HG03354 (cell line): ENCODE results near the gene TMEM125.

ENCODE experiments used
- ATAC-seq: cut with Tn5 transposase; IDR thresholded peaks from one replicate; pipeline ENCODE4 v1.9.1; 2021; ENCODE audit warnings: mild to moderate bottlenecking; ENCODE audit not compliant: unreplicated experiment, poor library complexity, severe bottlenecking

TMEM125 gene

DNA sequence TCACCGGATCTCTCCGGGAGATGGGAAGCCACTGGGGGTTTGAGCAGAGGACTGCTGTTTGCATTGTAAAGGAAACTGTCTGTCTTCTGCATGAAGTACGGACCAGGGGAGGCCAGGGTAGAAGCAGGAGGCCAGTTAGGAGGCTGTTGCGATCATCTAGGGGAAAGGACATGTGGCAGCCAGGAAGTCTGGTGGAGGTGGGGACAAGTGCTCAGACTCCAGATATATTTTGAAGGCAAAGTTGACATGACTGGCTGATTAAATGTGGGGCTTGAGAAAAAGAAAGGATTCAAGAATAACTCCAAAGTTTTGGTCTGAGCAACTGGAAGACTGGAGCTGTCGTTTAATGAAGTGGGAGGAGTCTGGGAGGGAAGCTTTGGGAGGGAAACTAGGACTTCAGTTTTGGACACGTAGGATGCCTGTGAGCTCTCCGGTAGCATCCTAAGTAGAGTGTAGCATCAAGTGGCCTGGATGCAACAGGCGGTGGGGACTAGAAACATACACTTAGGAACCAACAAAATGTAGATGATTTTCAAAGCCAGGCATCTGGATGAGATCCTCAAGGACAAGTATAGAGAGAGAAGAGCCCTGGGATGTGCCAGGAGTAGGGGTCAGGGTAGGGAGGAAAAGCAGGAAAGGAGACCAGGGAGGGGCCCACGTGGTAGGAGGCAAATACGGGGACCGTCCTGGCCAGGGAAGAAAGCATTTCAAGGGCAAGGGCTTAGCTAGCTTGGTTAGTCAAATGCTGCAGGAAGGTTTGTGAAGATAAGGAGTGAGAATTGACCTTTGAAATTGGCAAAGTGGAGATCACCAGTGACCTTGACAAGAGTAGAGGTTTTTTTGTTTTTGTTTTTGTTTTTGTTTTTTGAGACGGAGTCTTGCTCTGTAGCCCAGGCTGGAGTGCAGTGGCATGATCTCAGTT is 19.3 kb downstream of the TMEM125 start:
- ATAC-seq: no peak

DNA sequence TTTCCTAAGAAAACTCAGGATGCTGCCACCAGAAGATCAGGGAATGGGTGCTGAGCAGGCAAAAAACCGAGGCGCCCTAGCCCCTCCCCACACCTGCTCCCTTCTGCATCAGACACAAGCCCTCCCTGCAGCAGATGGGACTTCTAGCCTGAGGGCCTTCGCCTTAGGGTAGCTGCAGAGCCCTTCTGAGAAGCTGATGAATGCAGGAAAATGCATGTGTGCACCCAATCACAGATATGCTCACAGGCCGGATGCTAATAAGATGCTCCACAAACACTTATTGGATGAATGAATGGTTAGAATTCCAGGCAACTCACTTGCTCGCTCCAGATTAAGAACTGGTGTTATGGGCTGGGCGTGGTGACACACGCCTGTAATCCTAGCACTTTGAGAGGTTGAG is 22.4 kb downstream of the TMEM125 start:
- no peak for ATAC-seq

GRCh38 chr1:43292679-43293078 is 22.9 kb downstream of the TMEM125 start:
- ATAC-seq: no peak

GRCh38 chr1:43293176-43293575 is 23.4 kb downstream of the TMEM125 start:
- ATAC-seq: no peak

GRCh38 chr1:43293896-43294760 is 24.3 kb downstream of the TMEM125 start:
- no peak for ATAC-seq

GRCh38 chr1:43294761-43295160 is 25.0 kb downstream of the TMEM125 start:
- ATAC-seq: no peak

DNA sequence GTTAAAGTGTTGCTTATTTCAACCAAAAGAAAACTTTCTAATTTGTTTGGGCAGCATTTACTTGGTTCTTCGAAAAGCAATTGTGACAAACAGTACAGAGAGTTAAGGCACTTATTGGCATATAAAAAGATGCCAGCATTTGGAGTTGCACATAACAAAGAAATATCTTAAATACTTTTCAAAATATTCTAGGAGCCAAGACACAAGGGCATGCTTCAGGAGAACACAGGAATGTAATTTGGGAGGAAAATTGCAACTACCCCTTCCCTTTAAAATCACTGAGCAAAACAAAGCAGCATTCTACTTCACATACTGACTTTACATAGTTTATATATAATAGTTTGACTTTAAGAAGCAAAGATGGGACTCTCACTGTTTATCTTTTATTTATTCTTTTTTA is 26.4 kb downstream of the TMEM125 start:
- ATAC-seq: no peak

DNA sequence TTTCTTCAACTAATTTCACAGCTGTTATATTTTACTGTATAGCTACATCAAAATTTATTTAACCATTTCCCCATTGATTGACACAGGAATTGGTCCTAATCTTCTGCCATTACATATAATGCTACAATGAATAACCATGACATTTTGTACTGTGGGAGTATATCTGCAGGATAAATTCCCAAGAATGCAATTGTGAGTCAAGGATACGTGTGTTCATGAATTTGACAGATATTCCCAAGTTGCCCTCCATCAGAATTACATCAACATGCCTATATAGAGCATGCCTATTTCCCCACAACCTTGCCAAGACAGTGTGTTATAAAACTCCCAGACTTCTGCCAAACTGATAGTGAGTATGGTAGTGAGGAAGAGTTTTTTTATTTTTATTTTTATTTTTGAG is 28.3 kb downstream of the TMEM125 start:
- ATAC-seq: no peak

GRCh38 chr1:43299101-43299500 is 29.3 kb downstream of the TMEM125 start:
- no peak for ATAC-seq

DNA sequence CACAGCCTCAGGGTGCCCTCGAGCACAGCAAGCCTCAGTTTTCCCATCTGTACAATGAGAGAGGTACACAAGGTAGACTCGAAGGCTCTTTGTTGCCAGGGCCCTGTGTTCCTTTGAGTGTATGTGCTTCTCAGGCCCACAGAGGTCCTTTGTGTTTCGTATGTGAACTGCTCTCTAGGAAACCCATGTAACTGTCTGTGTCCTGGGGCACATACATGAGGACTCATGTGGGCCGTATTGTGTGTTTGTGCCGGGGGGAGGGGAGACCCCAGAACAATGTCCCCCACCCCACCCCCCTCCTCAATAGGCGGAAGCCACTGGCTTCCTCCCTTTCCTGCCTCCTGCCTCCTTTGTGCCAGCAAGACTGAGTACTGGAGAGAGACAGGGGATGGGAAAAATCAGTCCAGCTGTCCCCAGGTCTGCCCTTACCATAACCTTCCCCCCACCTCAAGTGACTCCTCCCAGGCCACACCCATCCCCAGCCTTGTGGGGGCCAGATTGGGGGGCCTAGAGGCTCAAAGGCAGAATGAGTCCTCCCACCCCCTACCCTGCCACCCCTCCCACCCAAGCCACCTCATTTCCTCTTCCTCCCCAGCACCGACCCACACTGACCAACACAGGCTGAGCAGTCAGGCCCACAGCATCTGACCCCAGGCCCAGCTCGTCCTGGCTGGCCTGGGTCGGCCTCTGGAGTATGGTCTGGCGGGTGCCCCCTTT is 30.8 kb downstream of the TMEM125 start, which contains the start of gene TIE1:
TIE1 (plus strand) TSS at position 605 of the 717 bp plus-strand sequence; CDS start at position 695, 90 bp downstream.
- no peak for ATAC-seq

DNA sequence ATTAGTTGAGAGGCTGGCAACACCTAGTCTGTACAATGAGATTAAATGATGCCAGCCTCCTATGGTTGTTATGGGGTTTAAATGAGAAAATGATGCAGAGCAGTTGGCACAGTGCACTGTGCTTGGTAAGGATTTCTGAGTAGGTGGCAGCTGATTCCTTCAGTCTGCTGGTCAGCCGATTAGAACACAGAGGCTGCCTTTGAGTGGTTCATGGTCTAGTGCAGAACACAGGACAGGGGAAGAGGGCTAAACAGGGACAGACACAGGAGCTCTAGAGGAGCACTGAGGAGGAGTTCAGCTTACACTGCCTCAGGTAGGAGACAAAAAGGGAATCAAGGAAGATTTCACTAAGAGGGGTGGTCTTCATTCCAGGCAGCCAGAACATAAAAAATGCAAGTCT is 32.4 kb downstream of the TMEM125 start:
- no peak for ATAC-seq

- ATAC-seq: no peak
These were observed 33.1 kb downstream of the TMEM125 start for GRCh38 chr1:43302721-43303470.

GRCh38 chr1:43303471-43304313 is 33.9 kb downstream of the TMEM125 start:
- no peak for ATAC-seq

DNA sequence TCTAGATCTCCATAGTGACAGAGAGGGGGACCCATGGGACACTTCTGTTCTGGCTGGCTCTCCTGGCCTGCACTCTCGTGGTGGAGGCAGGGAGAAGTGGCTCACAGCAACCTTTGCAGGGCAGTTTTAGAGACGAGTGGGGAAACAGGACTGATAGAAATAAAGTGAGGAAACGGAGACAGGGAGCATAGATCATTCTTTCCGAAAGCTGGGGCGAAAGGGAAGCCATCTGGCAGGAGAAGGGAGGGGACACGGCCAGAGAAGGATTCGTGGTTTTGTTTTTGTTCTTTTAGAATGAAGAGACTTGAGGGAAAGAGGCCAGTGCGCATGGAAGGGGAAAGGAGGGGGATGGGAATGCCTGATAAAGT is 34.5 kb downstream of the TMEM125 start:
- ATAC-seq: no peak

DNA sequence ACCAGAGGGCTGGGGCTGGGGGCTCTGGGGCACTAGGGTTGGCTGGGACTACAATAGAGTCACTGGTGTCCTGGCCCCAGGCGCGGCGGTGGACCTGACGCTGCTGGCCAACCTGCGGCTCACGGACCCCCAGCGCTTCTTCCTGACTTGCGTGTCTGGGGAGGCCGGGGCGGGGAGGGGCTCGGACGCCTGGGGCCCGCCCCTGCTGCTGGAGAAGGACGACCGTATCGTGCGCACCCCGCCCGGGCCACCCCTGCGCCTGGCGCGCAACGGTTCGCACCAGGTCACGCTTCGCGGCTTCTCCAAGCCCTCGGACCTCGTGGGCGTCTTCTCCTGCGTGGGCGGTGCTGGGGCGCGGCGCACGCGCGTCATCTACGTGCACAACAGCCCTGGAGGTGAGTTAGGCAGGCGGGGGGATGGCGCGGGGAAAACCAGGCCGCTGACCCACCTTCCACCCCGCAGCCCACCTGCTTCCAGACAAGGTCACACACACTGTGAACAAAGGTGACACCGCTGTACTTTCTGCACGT is 35.1 kb downstream of the TMEM125 start:
- ATAC-seq: no peak

- ATAC-seq: no peak
These were observed 35.7 kb downstream of the TMEM125 start for GRCh38 chr1:43305461-43305860.

DNA sequence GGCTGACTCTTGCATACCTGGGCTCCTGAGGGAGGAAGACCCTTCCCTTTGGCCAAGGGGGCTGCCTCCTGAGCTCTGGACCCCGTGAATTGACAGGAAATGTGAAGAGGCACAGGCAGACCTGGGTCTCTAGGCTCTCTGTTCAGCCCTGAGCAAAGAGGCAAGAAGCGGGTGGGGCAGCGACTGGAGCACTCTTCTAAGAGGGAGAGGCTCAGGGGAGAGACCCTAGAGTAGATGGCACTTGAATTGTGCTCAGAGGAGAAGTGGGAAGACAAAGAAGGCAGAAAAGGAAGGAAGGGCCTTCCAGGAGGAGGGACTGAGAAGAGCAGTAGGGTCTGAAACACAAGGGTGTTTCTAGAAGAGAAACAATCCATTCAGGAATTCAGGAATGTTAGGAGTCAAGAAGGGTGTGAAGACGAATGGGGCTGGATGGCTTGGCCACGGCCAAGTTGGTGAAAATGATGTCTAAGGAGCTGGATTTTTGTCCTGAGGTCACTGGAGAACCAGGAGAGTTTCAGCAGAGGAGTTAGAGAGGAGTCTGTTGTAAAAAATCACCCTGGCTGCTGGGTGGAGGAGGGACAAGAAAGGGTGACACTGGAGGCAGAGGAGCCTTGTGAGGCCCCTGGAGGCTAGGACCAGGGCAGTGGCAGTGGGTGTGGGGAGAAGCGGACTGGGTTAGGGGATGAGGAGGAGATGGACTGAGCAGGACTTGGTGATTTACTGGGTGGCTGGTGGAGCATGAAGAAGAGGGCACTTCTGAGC is 36.3 kb downstream of the TMEM125 start:
- no peak for ATAC-seq
